Measurements from ENCODE around the gene TGIF2. TPM values are rescaled to one million over a fixed set of nuclear protein-coding genes. Genes with fewer than 3 reads are reported as not detected.

The TGIF2 gene
- total and polyA plus RNA-seq, 2 donors (not counting 3 experiments of a cell fraction or from before 2014, with no cell fraction given), result 18.9 to 21.0 TPM

DNA sequence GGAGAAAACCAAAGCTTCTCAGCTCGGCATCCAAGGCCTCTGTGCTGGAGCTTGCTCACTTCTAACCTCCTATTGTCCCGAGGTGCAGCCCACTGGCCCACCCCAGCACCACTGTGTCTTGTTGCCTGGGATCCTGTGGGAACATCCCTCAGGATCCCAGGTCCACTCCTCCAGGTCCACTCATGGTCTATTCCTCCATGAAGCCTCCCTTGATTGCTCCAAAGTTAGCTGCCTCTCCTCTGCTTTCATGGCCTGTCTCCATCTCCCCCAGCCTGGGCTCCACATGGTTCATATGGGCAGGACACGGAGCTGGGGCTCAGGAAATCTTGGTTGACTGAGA is 58.7 kb downstream of the TGIF2 start:
- TF ChIP-seq POLR2AphosphoS5 (IDR thresholded peaks at IDR 0.05; ENCODE audit: insufficient read depth, low read depth, low read length) (no peak), EZH2 (IDR thresholded peaks at IDR 0.05; ENCODE audit: borderline replicate concordance, low read depth, low read length, severe bottlenecking) (no peak), MYC (IDR thresholded peaks at IDR 0.05; ENCODE audit: low read depth, low read length) (no peak), POLR2A (IDR thresholded peaks at IDR 0.05; ENCODE audit: low read depth, low read length) (no peak), JUN (IDR thresholded peaks at IDR 0.05; ENCODE audit: borderline replicate concordance, insufficient read depth, insufficient read length, low read depth) (no peak), FOS (IDR thresholded peaks at IDR 0.05; ENCODE audit: borderline replicate concordance, insufficient read depth, low read length) (no peak), GATA2 (IDR thresholded peaks at IDR 0.05; ENCODE audit: insufficient read depth, insufficient read length, low read depth, low read length) (no peak)
- TF ChIP-seq, protein P1, sequence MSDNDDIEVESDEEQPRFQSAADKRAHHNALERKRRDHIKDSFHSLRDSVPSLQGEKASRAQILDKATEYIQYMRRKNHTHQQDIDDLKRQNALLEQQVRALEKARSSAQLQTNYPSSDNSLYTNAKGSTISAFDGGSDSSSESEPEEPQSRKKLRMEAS (IDR thresholded peaks at IDR 0.05; ENCODE audit: insufficient read depth, insufficient read length), result no peak
- TF ChIP-seq, protein P2, sequence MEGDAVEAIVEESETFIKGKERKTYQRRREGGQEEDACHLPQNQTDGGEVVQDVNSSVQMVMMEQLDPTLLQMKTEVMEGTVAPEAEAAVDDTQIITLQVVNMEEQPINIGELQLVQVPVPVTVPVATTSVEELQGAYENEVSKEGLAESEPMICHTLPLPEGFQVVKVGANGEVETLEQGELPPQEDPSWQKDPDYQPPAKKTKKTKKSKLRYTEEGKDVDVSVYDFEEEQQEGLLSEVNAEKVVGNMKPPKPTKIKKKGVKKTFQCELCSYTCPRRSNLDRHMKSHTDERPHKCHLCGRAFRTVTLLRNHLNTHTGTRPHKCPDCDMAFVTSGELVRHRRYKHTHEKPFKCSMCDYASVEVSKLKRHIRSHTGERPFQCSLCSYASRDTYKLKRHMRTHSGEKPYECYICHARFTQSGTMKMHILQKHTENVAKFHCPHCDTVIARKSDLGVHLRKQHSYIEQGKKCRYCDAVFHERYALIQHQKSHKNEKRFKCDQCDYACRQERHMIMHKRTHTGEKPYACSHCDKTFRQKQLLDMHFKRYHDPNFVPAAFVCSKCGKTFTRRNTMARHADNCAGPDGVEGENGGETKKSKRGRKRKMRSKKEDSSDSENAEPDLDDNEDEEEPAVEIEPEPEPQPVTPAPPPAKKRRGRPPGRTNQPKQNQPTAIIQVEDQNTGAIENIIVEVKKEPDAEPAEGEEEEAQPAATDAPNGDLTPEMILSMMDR (IDR thresholded peaks at IDR 0.05; ENCODE audit: extremely low read depth in 1 of 2, insufficient read depth in 1 of 2, low read depth in 1 of 2, low read length in 2 of 2), result no peak
- Histone ChIP-seq H2AFZ (ENCODE audit: low read depth, low read length) (no peak overlapping the region), H3K9me1 (replicated peaks; ENCODE audit: control insufficient read depth, extremely low read depth, insufficient read depth, low read length) (no peaks in the 10 kb centered on the region), H3K4me3 (replicated peaks in 1 of 3; ENCODE audit: insufficient read depth in 1 of 3, low read depth in 1 of 3, low read length in 3 of 3) (no peak overlapping the region), H3K36me3 (ENCODE audit: control insufficient read depth in 2 of 2, extremely low read depth in 1 of 2, insufficient read depth in 2 of 2, low read length in 2 of 2) (no peaks in the 10 kb centered on the region), H3K79me2 (ENCODE audit: control insufficient read depth, insufficient read depth, low read length) (no peaks in the 10 kb centered on the region), H3K9ac (replicated peaks; ENCODE audit: extremely low read depth, insufficient read depth, low read length) (no peak overlapping the region), H3K4me2 (ENCODE audit: insufficient read depth, low read length) (no peak overlapping the region), H3K27ac (ENCODE audit: insufficient read depth, low read depth, low read length) (no peak overlapping the region), H3K9me3 (replicated peaks; ENCODE audit: control insufficient read depth, insufficient read depth, low read length) (no peaks in the 10 kb centered on the region), H3K4me1 (ENCODE audit: control insufficient read depth, extremely low read depth, insufficient read depth, low read length) (no peaks in the 10 kb centered on the region), H3K27me3 (ENCODE audit: control insufficient read depth in 2 of 2, insufficient read depth in 2 of 2, low read length in 2 of 2) (no peaks in the 10 kb centered on the region), H4K20me1 (replicated peaks; ENCODE audit: control insufficient read depth, extremely low read depth, insufficient read depth, low read length) (no peaks in the 10 kb centered on the region)
- DNase-seq (ENCODE audit: low read depth, low spot score) (no peak), FAIRE-seq (no peak)
- intact Hi-C loops (cut with micrococcal nuclease), result no loop called here
- ChIA-PET POLR2A (no interaction called here), CTCF (interaction anchor here (0.9 kb wide), 1 partner anchor 176 kb away, joined by 3 read pairs; no protein-coding TSS in a partner anchor)
- BruUV-seq (replicated peaks), result no TSS peak
- dilution Hi-C loops (cut with MboI; ENCODE audit: extremely low pct_ligation_motif_present, low sequenced_read_pairs), result no loop called here
